ENCODE results near the gene GAS1. TPM values are rescaled to one million over a fixed set of nuclear protein-coding genes. Genes with fewer than 3 reads are reported as not detected.

Gene GAS1
- total RNA-seq, 1 donor from 2014 or later = 5.1 TPM

DNA sequence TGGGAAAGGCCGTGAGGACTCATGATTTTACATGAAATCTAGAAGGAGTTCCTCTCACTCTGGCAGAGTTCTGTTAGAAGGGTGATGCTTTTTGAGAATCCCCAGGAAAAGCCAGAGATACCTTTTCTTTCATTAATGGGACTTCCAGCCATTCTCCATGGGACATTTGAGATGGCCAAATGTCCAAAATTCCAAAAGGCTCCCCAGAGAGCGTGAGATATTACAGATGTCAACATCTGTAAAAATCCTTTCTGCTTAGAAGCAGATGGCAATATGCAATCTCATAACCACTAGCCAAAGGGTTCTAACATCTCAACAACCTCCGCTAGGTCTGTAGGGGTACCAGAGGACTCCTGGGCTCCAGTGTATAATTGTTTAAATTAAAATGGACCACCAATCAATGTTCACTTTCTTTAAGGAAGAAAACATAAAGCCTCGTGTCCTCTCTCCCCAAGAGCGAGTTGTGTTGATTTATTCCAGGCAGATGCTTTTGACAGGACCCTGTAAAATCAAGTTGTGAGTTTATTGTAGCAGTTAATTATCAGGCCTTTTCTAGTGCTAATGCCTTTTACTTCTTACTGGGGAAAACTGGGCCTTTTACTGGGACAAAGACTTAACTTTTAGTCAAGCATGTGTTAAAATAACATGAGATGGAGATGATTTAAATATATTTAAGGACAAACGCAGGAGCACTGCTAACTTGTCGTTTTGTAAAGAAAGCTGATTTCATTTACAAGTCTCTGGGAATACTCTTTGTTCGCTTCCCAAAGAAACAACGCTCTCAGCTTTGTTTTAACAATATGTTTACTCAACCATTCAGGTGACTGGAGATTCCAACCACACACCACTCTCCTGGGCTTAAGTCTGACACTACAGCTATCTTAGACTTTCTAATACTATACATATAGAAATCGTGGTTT lies 4.8 kb downstream of the GAS1 start:
- H3K4me1 Mint-ChIP-seq (ENCODE audit: low read depth, unreplicated experiment) = peaks cover 7% of the 10 kb centered on the region
- no peak overlapping the region for H3K4me3 Mint-ChIP-seq (ENCODE audit: unreplicated experiment)
- Histone ChIP-seq H3K9me3 (ENCODE audit: insufficient read depth, low read depth, low read length) (no peaks in the 10 kb centered on the region), H3K36me3 (ENCODE audit: insufficient read depth, low read length) (no peaks in the 10 kb centered on the region), H3K27ac (ENCODE audit: low read depth, low read length) (no peak overlapping the region), H2AFZ (ENCODE audit: low read depth, low read length) (no peak overlapping the region), H3K79me2 (ENCODE audit: insufficient read depth, low read length) (no peaks in the 10 kb centered on the region), H3K27me3 (ENCODE audit: insufficient read depth, low read length) (peaks cover 45% of the 10 kb centered on the region), H3K4me1 (ENCODE audit: insufficient read depth, low read length) (no peaks in the 10 kb centered on the region), H3K4me2 (ENCODE audit: low read length) (no peak overlapping the region), H4K20me1 (ENCODE audit: insufficient read depth, low read length) (no peaks in the 10 kb centered on the region), H3K4me3 (ENCODE audit: insufficient read depth, low read depth, low read length) (no peak overlapping the region), H3K9ac (ENCODE audit: low read length) (no peak overlapping the region)
- peaks cover 2% of the 10 kb centered on the region for H3K9me3 Mint-ChIP-seq (ENCODE audit: unreplicated experiment)
- TF ChIP-seq EZH2 (IDR thresholded peaks at IDR 0.05; ENCODE audit: insufficient read depth, low read length) = no peak
- TF ChIP-seq, protein P1, sequence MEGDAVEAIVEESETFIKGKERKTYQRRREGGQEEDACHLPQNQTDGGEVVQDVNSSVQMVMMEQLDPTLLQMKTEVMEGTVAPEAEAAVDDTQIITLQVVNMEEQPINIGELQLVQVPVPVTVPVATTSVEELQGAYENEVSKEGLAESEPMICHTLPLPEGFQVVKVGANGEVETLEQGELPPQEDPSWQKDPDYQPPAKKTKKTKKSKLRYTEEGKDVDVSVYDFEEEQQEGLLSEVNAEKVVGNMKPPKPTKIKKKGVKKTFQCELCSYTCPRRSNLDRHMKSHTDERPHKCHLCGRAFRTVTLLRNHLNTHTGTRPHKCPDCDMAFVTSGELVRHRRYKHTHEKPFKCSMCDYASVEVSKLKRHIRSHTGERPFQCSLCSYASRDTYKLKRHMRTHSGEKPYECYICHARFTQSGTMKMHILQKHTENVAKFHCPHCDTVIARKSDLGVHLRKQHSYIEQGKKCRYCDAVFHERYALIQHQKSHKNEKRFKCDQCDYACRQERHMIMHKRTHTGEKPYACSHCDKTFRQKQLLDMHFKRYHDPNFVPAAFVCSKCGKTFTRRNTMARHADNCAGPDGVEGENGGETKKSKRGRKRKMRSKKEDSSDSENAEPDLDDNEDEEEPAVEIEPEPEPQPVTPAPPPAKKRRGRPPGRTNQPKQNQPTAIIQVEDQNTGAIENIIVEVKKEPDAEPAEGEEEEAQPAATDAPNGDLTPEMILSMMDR (IDR thresholded peaks at IDR 0.05; ENCODE audit: insufficient read depth, low read depth, low read length) = no peak
- FAIRE-seq (no peak), DNase-seq (ENCODE audit: low read depth) (no peak)
- no peak overlapping the region for H3K27ac Mint-ChIP-seq (ENCODE audit: unreplicated experiment)
- no peaks in the 10 kb centered on the region for H3K36me3 Mint-ChIP-seq (ENCODE audit: low read depth, unreplicated experiment)
- peaks cover 31% of the 10 kb centered on the region for H3K27me3 Mint-ChIP-seq (ENCODE audit: low read depth, unreplicated experiment)

DNA sequence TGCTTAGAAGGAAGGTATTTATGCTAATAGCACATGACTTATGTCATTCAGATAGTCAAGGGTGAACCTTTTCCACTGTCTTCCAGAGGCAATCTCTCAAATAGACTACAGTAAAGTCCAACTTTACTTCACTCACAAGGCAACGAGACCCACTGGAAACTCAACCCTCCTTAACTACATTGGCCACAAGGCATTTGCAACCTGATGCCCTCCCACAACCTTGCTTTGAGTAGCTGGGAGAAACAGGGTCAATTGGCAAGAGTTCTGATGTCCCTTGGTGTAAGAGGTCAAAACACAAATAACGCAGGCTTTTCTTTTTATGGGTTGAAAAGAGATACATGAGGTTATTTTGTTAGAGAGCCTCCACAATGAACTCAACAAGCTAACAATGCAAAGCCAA lies 6.1 kb downstream of the GAS1 start:
- DNase-seq (ENCODE audit: low read depth) = no peak
- Histone ChIP-seq H3K27ac (ENCODE audit: low read depth, low read length) (no peak overlapping the region), H3K36me3 (ENCODE audit: insufficient read depth, low read length) (no peaks in the 10 kb centered on the region), H3K79me2 (ENCODE audit: insufficient read depth, low read length) (no peaks in the 10 kb centered on the region), H3K4me3 (ENCODE audit: insufficient read depth, low read depth, low read length) (no peak overlapping the region), H4K20me1 (ENCODE audit: insufficient read depth, low read length) (no peaks in the 10 kb centered on the region), H2AFZ (ENCODE audit: low read depth, low read length) (no peak overlapping the region), H3K9me3 (ENCODE audit: insufficient read depth, low read depth, low read length) (no peaks in the 10 kb centered on the region), H3K4me2 (ENCODE audit: low read length) (no peak overlapping the region), H3K9ac (ENCODE audit: low read length) (no peak overlapping the region), H3K27me3 (ENCODE audit: insufficient read depth, low read length) (peaks cover 45% of the 10 kb centered on the region), H3K4me1 (ENCODE audit: insufficient read depth, low read length) (no peaks in the 10 kb centered on the region)
- FAIRE-seq = no peak
- Mint-ChIP-seq H3K27me3 (ENCODE audit: low read depth, unreplicated experiment) (peaks cover 31% of the 10 kb centered on the region), H3K36me3 (ENCODE audit: low read depth, unreplicated experiment) (no peaks in the 10 kb centered on the region), H3K4me3 (ENCODE audit: unreplicated experiment) (no peak overlapping the region), H3K27ac (ENCODE audit: unreplicated experiment) (no peak overlapping the region), H3K4me1 (ENCODE audit: low read depth, unreplicated experiment) (peaks cover 7% of the 10 kb centered on the region), H3K9me3 (ENCODE audit: unreplicated experiment) (peaks cover 2% of the 10 kb centered on the region)
- no peak for TF ChIP-seq EZH2 (IDR thresholded peaks at IDR 0.05; ENCODE audit: insufficient read depth, low read length)
- TF ChIP-seq, protein P1 (IDR thresholded peaks at IDR 0.05; ENCODE audit: insufficient read depth, low read depth, low read length) = no peak

DNA sequence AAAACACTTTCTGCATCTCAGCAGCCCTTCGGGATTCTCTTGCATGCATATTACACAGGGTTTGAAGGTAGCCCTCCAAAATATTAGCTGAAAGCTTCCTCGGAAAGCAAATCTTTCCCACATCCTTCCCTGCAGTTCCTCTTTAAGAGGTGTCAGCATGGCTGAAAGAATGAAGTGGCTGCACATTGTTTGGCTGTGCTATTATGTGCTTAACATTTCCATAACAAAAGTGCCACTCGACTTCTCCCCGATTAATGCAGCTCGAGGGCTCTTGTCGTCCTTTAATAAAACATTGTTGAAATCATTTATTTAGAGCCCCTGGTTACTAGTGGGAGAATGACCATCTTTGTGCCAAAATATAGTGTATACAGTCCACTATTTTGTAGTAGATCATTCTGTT lies 6.5 kb downstream of the GAS1 start:
- peaks cover 7% of the 10 kb centered on the region for H3K4me1 Mint-ChIP-seq (ENCODE audit: low read depth, unreplicated experiment)

More for the DNA sequence above, 6.5 kb downstream of the GAS1 start:
- peaks cover 45% of the 10 kb centered on the region for H3K27me3 ChIP-seq (ENCODE audit: insufficient read depth, low read length)
- Mint-ChIP-seq H3K9me3 (ENCODE audit: unreplicated experiment) (peaks cover 2% of the 10 kb centered on the region), H3K4me3 (ENCODE audit: unreplicated experiment) (no peak overlapping the region), H3K27me3 (ENCODE audit: low read depth, unreplicated experiment) (peaks cover 31% of the 10 kb centered on the region), H3K27ac (ENCODE audit: unreplicated experiment) (no peak overlapping the region), H3K36me3 (ENCODE audit: low read depth, unreplicated experiment) (no peaks in the 10 kb centered on the region)
- no peaks in the 10 kb centered on the region for H3K79me2 ChIP-seq (ENCODE audit: insufficient read depth, low read length)
- H3K9me3 ChIP-seq (ENCODE audit: insufficient read depth, low read depth, low read length) = no peaks in the 10 kb centered on the region
- H4K20me1 ChIP-seq (ENCODE audit: insufficient read depth, low read length) = no peaks in the 10 kb centered on the region
- H3K36me3 ChIP-seq (ENCODE audit: insufficient read depth, low read length) = no peaks in the 10 kb centered on the region
- no peak overlapping the region for H3K4me2 ChIP-seq (ENCODE audit: low read length)
- H3K27ac ChIP-seq (ENCODE audit: low read depth, low read length) = no peak overlapping the region
- H3K4me1 ChIP-seq (ENCODE audit: insufficient read depth, low read length) = no peaks in the 10 kb centered on the region
- H3K9ac ChIP-seq (ENCODE audit: low read length) = no peak overlapping the region
- TF ChIP-seq, protein P1 (IDR thresholded peaks at IDR 0.05; ENCODE audit: insufficient read depth, low read depth, low read length) = no peak
- no peak for TF ChIP-seq EZH2 (IDR thresholded peaks at IDR 0.05; ENCODE audit: insufficient read depth, low read length)
- H3K4me3 ChIP-seq (ENCODE audit: insufficient read depth, low read depth, low read length) = no peak overlapping the region
- FAIRE-seq (no peak), DNase-seq (ENCODE audit: low read depth) (no peak)
- H2AFZ ChIP-seq (ENCODE audit: low read depth, low read length) = no peak overlapping the region

Measured in astrocyte (in vitro differentiated cells and primary cell).